Liver (tissue), 9 donors: ENCODE results near the gene RYR2. TPM values are rescaled to one million over a fixed set of nuclear protein-coding genes. Genes with fewer than 3 reads are reported as not detected.

Experiments used
- DNase-seq: peaks from one replicate; pipeline ENCODE4 v3.0.0-alpha.2; 2017; ENCODE audit warnings: low spot score
- H3K27ac ChIP-seq, 2 donors: one replicate each; pipeline ENCODE4 v1.7.0; 2013; ENCODE audit warnings: inconsistent platforms in 2 of 2, low read length in 2 of 2, control low read depth in 1 of 2, low read depth in 1 of 2, mild to moderate bottlenecking in 1 of 2
- H3K27me3 ChIP-seq, 4 donors: one replicate each; pipeline versions ENCODE4 v1.6.1 to v1.7.0; 2013; ENCODE audit warnings: low read length in 3 of 4, inconsistent platforms in 1 of 4, mild to moderate bottlenecking in 1 of 4, moderate library complexity in 1 of 4; ENCODE audit not compliant: control insufficient read depth in 4 of 4, insufficient read depth in 4 of 4
- H3K36me3 ChIP-seq, 4 donors: one replicate each; pipeline versions ENCODE4 v1.6.1 to v1.7.0; 2013; ENCODE audit warnings: low read length in 3 of 4, mild to moderate bottlenecking in 3 of 4, low read depth in 1 of 4, moderate library complexity in 1 of 4; ENCODE audit not compliant: control insufficient read depth in 4 of 4, insufficient read depth in 3 of 4
- H3K4me1 ChIP-seq, 4 donors: one replicate each; pipeline versions ENCODE4 v1.6.1 to v1.7.0; 2013; ENCODE audit warnings: low read length in 3 of 4, mild to moderate bottlenecking in 3 of 4, moderate library complexity in 1 of 4; ENCODE audit not compliant: control insufficient read depth in 4 of 4, insufficient read depth in 4 of 4
- H3K4me3 ChIP-seq, 3 donors: one replicate each; pipeline versions ENCODE4 v1.6.1 to v1.7.0; 2013; ENCODE audit warnings: low read length in 3 of 3, control low read depth in 1 of 3, low read depth in 1 of 3, mild to moderate bottlenecking in 1 of 3
- H3K9ac ChIP-seq, 2 donors: one replicate each; pipeline ENCODE4 v1.7.0; 2013; ENCODE audit warnings: low read length in 2 of 2, mild to moderate bottlenecking in 2 of 2, moderate library complexity in 2 of 2, control low read depth in 1 of 2, low read depth in 1 of 2
- H3K9me3 ChIP-seq, 4 donors: one replicate each; pipeline versions ENCODE4 v1.6.1 to v1.7.0; 2013; ENCODE audit warnings: low read length in 3 of 4; ENCODE audit not compliant: control insufficient read depth in 4 of 4
- EGR1 ChIP-seq, 2 donors: IDR thresholded peaks; 2 replicates each; pipeline ENCODE4 v1.6.1; 2016 to 2018; ENCODE audit warnings: antibody characterized with exemption in 2 of 2, low read depth in 2 of 2
- FOXA1 ChIP-seq: IDR thresholded peaks from 2 replicates; pipeline ENCODE4 v1.6.1; 2016; ENCODE audit warnings: antibody characterized with exemption
- FOXA2 ChIP-seq: IDR thresholded peaks from 2 replicates; pipeline ENCODE4 v1.6.1; 2016; ENCODE audit warnings: antibody characterized with exemption
- GABPA ChIP-seq, 2 donors: IDR thresholded peaks in 1 of 2; conservative IDR thresholded peaks in 1 of 2; 2 replicates each; pipeline ENCODE4 v1.6.1; 2016; ENCODE audit warnings: antibody characterized with exemption in 2 of 2, mild to moderate bottlenecking in 1 of 2, moderate library complexity in 1 of 2
- HNF4G ChIP-seq: IDR thresholded peaks from 2 replicates; pipeline ENCODE4 v1.6.1; 2016; ENCODE audit warnings: antibody characterized with exemption
- NR2F2 ChIP-seq: IDR thresholded peaks from 2 replicates; pipeline ENCODE4 v1.6.1; 2016; ENCODE audit warnings: antibody characterized with exemption
- RAD21 ChIP-seq, 2 donors: IDR thresholded peaks; 2 replicates each; pipeline ENCODE4 v1.6.1; 2016; ENCODE audit warnings: antibody characterized with exemption in 2 of 2, mild to moderate bottlenecking in 2 of 2
- RXRA ChIP-seq, 2 donors: IDR thresholded peaks; 2 replicates each; pipeline ENCODE4 v1.6.1; 2017 to 2018; ENCODE audit warnings: antibody characterized with exemption in 2 of 2, mild to moderate bottlenecking in 1 of 2
- SP1 ChIP-seq: IDR thresholded peaks from 2 replicates; pipeline ENCODE4 v1.6.1; 2018; ENCODE audit warnings: antibody characterized with exemption, mild to moderate bottlenecking
- TAF1 ChIP-seq: conservative IDR thresholded peaks from 2 replicates; pipeline ENCODE4 v1.6.1; 2016; ENCODE audit warnings: antibody characterized with exemption, mild to moderate bottlenecking
- WGBS: extraction: QIAGEN DNeasy Blood & Tissue Kit; methylation state at CpG from one replicate; pipeline ENCODE4 v1.1.7; 2013; 5-methylcytosine and 5-hydroxymethylcytosine counted together
- polyA plus RNA-seq, 2 donors: library from polyadenylated mRNA; stranded (reverse) in 1 of 2; unstranded in 1 of 2; fragments of 200-250 nt in 1 of 2; fragments of >200 nt in 1 of 2; fragmentation: Nextera tagmentation in 1 of 2; extraction: Ambion mirVana in 1 of 2; gene quantifications; one replicate each; pipeline versions ENCODE4 v1.2.1 to v1.2.3, GENCODE V29; 2013 to 2015
- total RNA-seq, 2 donors: library from RNA; depleted of rRNA; stranded (reverse); fragments of >200 nt; gene quantifications; one replicate each; pipeline ENCODE4 v1.2.3, GENCODE V29; 2014
- TF ChIP-seq, protein P1 (sequence below): IDR thresholded peaks from 2 replicates; pipeline ENCODE4 v1.6.1; 2016; ENCODE audit warnings: antibody characterized with exemption
- TF ChIP-seq, protein P2 (sequence below): fragments of 150-350 bp; IDR thresholded peaks from 2 replicates; pipeline ENCODE4 v1.5.1; 2017; ENCODE audit warnings: improper control_type of control experiment, low read depth, low read length; ENCODE audit not compliant: missing input control
- TF ChIP-seq, protein P3 (sequence below): IDR thresholded peaks from 2 replicates; pipeline ENCODE4 v1.6.1; 2016; ENCODE audit warnings: antibody characterized with exemption
- donor health status: healthy.
- donor health status: healthy.
- donor health status: healthy.
- donor health status: healthy.
- donor health status: healthy.

The RYR2 gene
- total and polyA plus RNA-seq, 4 donors = 0.06 to 0.75 (median 0.31) TPM

DNA sequence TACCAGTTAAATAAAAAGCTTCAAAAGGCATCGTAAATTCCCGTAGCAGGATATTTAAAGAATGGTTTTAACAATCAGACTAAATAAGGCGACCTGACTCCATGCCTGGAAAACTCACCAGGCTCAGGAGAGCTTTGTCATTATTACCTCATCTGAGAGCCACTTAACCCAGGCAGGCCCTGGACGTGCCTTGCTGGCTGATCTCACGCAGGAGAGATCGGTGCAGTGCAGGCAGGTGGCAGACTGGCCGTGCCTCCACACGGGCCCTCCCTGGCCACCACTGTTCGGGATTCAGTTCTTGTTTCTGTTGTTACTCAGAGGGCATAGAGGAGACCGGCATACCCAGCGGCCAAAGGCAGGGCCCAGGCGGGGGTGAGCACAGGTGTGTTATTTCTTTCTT, 44.1 kb upstream of the RYR2 start:
- TF ChIP-seq FOXA1 (no peak), RAD21 (IDR thresholded peaks at IDR 0.05) (no peak), FOXA2 (no peak), GABPA (IDR thresholded peaks at IDR 0.05 in 1 of 2, conservative IDR thresholded peaks at IDR 0.05 in 1 of 2) (no peak), RXRA (IDR thresholded peaks at IDR 0.05) (no peak), HNF4G (no peak), EGR1 (IDR thresholded peaks at IDR 0.05; ENCODE audit: low read depth in 2 of 2) (no peak), NR2F2 (no peak)
- TF ChIP-seq, protein P1, sequence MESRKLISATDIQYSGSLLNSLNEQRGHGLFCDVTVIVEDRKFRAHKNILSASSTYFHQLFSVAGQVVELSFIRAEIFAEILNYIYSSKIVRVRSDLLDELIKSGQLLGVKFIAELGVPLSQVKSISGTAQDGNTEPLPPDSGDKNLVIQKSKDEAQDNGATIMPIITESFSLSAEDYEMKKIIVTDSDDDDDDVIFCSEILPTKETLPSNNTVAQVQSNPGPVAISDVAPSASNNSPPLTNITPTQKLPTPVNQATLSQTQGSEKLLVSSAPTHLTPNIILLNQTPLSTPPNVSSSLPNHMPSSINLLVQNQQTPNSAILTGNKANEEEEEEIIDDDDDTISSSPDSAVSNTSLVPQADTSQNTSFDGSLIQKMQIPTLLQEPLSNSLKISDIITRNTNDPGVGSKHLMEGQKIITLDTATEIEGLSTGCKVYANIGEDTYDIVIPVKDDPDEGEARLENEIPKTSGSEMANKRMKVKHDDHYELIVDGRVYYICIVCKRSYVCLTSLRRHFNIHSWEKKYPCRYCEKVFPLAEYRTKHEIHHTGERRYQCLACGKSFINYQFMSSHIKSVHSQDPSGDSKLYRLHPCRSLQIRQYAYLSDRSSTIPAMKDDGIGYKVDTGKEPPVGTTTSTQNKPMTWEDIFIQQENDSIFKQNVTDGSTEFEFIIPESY = no peak
- TF ChIP-seq, protein P2, sequence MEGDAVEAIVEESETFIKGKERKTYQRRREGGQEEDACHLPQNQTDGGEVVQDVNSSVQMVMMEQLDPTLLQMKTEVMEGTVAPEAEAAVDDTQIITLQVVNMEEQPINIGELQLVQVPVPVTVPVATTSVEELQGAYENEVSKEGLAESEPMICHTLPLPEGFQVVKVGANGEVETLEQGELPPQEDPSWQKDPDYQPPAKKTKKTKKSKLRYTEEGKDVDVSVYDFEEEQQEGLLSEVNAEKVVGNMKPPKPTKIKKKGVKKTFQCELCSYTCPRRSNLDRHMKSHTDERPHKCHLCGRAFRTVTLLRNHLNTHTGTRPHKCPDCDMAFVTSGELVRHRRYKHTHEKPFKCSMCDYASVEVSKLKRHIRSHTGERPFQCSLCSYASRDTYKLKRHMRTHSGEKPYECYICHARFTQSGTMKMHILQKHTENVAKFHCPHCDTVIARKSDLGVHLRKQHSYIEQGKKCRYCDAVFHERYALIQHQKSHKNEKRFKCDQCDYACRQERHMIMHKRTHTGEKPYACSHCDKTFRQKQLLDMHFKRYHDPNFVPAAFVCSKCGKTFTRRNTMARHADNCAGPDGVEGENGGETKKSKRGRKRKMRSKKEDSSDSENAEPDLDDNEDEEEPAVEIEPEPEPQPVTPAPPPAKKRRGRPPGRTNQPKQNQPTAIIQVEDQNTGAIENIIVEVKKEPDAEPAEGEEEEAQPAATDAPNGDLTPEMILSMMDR = no peak
- TF ChIP-seq, protein P3, sequence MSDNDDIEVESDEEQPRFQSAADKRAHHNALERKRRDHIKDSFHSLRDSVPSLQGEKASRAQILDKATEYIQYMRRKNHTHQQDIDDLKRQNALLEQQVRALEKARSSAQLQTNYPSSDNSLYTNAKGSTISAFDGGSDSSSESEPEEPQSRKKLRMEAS = no peak
- no peak overlapping the region for H3K27ac ChIP-seq
- 64% methylated on average over 12 of the region's 12 CpGs for WGBS
- no peaks in the 10 kb centered on the region for H3K9me3 ChIP-seq
- no peaks in the 10 kb centered on the region for H3K36me3 ChIP-seq
- no peak overlapping the region for H3K4me3 ChIP-seq
- no peaks in the 10 kb centered on the region for H3K27me3 ChIP-seq
- no peaks in the 10 kb centered on the region for H3K4me1 ChIP-seq
- no peak overlapping the region for H3K9ac ChIP-seq
- no peak for DNase-seq

DNA sequence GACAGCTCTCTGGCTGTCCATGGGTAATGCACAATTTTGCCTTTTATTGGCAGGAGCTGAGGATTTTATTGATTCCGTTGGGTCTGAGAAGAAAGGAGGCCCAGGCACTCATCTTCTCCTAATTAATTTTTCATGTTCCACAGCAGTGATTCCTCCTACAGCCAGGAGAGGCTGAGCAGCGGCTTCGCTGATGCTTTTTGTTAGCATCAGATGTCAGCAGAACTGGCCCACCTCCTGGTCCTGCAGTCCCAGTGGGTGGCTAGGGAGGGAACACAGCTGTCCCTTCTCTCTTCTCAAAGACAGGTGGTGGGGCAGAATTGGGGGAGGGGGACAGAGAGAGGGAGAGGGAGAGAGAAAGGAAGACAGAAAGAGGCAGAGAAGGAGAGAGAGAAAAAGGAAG, 43.4 kb upstream of the RYR2 start:
- 73% methylated on average over 3 of the region's 3 CpGs for WGBS
- Histone ChIP-seq H3K4me1 (no peaks in the 10 kb centered on the region), H3K27me3 (no peaks in the 10 kb centered on the region), H3K9me3 (no peaks in the 10 kb centered on the region), H3K4me3 (no peak overlapping the region), H3K36me3 (no peaks in the 10 kb centered on the region), H3K9ac (no peak overlapping the region), H3K27ac (no peak overlapping the region)
- TF ChIP-seq TAF1 = no peak
- no peak for TF ChIP-seq FOXA2
- no peak for TF ChIP-seq GABPA (IDR thresholded peaks at IDR 0.05 in 1 of 2, conservative IDR thresholded peaks at IDR 0.05 in 1 of 2)
- TF ChIP-seq, protein P1 = no peak
- no peak for TF ChIP-seq RAD21 (IDR thresholded peaks at IDR 0.05)
- TF ChIP-seq NR2F2 = no peak
- no peak for TF ChIP-seq RXRA (IDR thresholded peaks at IDR 0.05)
- no peak for TF ChIP-seq SP1
- no peak for DNase-seq
